Activated naive CD8-positive, alpha-beta T cell treated with anti-CD3 and anti-CD28 coated beads for 36 hours (primary cell): ENCODE results near the gene MYADML2. TPM values are rescaled to one million over a fixed set of nuclear protein-coding genes. Genes with fewer than 3 reads are reported as not detected.
A peak's percentile ranks its signal among the peaks of the same experiment; 100 is the strongest.
"Not testable (repeated sequence)": the region's sequence is repeated elsewhere in the genome, so short reads cannot be mapped to it uniquely, and the experiment has no call there.

Experiments
- DNase-seq: peaks from one replicate; pipeline ENCODE4 v3.0.0; 2021
- H3K27ac Mint-ChIP-seq: one replicate; pipeline ENCODE4 v1.8.0; 2022; ENCODE audit warnings: mild to moderate bottlenecking, moderate library complexity, mixed read lengths
- H3K27me3 Mint-ChIP-seq: one replicate; pipeline ENCODE4 v1.8.0; 2022; ENCODE audit warnings: mild to moderate bottlenecking, mixed read lengths
- H3K36me3 Mint-ChIP-seq: one replicate; pipeline ENCODE4 v1.8.0; 2021; ENCODE audit warnings: mild to moderate bottlenecking, mixed read lengths
- H3K4me1 Mint-ChIP-seq: one replicate; pipeline ENCODE4 v1.8.0; 2021; ENCODE audit warnings: mixed read lengths
- H3K4me3 Mint-ChIP-seq: one replicate; pipeline ENCODE4 v1.8.0; 2022; ENCODE audit warnings: mild to moderate bottlenecking, moderate library complexity, mixed read lengths
- H3K9me3 Mint-ChIP-seq: one replicate; pipeline ENCODE4 v1.8.0; 2022; ENCODE audit warnings: mixed read lengths
- total RNA-seq, 2 experiments: library from RNA; stranded (reverse); gene quantifications; one replicate each; pipeline ENCODE4 v1.2.3, GENCODE V29; 2021

Gene MYADML2
- total RNA-seq, 2 experiments from 2014 or later, result not detected

DNA sequence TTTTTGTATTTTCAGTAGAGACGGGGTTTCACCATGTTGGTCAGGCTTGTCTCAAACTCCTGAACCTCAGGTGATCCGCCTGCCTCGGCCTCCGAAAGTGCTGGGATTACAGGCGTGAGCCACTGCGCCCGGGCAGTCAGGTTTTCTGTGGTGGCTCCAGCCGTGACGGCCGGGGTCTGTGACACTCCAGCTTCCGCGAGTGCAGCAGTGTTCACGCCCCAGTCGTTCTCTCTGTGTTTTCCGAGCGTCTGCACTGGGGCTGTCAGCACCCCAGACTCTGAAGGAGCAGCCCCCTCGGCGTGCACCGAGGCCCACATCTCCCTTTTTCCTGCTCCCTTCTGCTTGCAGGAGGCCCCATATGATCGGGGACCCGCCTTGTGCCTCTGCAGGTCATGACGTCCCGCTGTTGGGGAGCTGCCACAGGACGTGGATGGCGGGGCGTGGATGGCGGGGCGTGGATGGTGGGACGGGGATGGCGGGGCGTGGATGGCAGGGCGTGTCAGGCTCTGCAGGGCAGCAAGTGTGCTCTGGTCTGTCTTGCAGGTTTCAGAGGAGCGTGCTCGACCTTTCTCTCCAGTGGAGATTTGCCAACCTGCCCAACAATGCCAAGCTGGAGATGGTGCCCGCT lies 36.1 kb upstream of the MYADML2 start:
- H3K4me1 Mint-ChIP-seq, result peaks cover 22% of the 10 kb centered on the region
- H3K36me3 Mint-ChIP-seq, result peaks cover 20% of the 10 kb centered on the region
- no peak overlapping the region for H3K27ac Mint-ChIP-seq
- no peaks in the 10 kb centered on the region for H3K27me3 Mint-ChIP-seq
- no peak for DNase-seq
- H3K4me3 Mint-ChIP-seq, result no peak overlapping the region
- no peaks in the 10 kb centered on the region for H3K9me3 Mint-ChIP-seq

- H3K9me3 Mint-ChIP-seq, H3K27me3 Mint-ChIP-seq, H3K4me3 Mint-ChIP-seq, H3K27ac Mint-ChIP-seq, DNase-seq: not testable (repeated sequence)
- Mint-ChIP-seq H3K36me3 (peaks cover 18% of the 10 kb centered on the region), H3K4me1 (peaks cover 27% of the 10 kb centered on the region)
These were observed 34.5 kb upstream of the MYADML2 start for GRCh38 chr17:81981511-81981910.

- no peaks in the 10 kb centered on the region for H3K9me3 Mint-ChIP-seq
- H3K4me3 Mint-ChIP-seq, result no peak overlapping the region
- peaks cover 3% of the 10 kb centered on the region for H3K27me3 Mint-ChIP-seq
- H3K4me1 Mint-ChIP-seq, result peaks cover 34% of the 10 kb centered on the region
- H3K36me3 Mint-ChIP-seq, result peaks cover 18% of the 10 kb centered on the region
- DNase-seq, result no peak
- H3K27ac Mint-ChIP-seq, result no peak overlapping the region
These were observed 33.8 kb upstream of the MYADML2 start for GRCh38 chr17:81980707-81981343.

DNA sequence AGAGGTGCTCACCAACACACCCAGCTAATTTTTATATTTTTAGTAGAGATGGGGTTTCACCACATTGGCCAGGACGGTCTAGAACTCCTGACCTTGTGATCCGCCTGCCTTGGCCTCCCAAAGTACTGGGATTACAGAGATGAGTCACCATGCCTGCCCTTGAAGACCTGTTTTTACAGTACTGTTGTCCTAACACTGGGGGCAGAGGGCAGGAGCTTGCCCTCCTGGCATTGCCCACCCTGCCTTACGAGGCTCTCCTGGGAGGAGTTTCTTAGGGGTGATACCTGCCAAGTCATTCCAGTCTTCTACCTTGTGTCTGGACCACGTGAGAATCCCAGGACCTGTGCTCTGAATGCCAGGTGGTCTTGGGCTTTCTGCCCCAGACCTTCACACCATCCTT lies 33.1 kb upstream of the MYADML2 start:
- Mint-ChIP-seq H3K27me3 (peaks cover 3% of the 10 kb centered on the region), H3K9me3 (no peaks in the 10 kb centered on the region), H3K4me1 (peaks cover 34% of the 10 kb centered on the region), H3K27ac (no peak overlapping the region), H3K4me3 (no peak overlapping the region), H3K36me3 (peaks cover 17% of the 10 kb centered on the region)
- no peak for DNase-seq

DNA sequence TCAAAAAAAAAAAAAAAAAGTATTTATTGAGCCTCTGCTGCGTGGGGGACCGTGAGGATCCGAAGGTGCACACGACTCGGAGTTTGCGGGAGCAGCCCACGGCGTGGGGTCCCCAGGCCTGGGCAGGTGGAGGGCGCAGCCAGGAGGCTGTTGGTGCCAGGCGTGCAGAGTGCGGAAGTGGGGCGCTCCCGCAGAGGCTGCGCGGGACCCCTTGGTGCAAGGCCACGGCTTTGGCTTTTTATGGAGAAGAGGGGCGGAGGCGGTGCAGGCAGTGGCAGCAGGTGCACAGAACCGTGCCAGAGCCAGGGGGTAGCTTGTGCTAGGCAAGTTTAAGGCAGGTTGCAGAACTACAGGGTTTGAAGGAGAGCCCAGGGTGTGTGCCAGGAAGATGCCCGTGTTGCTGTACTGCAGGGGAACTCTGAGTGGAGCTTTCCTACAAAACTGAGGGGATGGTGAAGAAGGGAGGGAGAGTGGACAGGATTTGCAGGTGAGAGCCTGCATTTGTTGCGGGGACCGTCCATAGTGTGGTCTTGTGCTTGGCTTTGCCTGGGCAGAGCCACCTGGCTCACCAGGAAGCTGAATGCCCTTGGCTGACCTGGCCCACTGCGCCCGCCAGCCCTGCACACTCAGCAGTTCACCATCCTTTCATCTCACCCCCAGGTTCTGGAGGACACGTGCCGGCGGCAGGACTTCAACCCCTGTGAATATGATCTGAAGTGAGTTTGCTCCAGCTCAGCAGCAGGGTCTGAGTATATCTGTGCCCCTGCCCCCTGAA lies 31.7 kb upstream of the MYADML2 start:
- H3K27me3 Mint-ChIP-seq, result peaks cover 3% of the 10 kb centered on the region
- H3K36me3 Mint-ChIP-seq, result peaks cover 13% of the 10 kb centered on the region
- peak overlapping the region; percentile 77 for H3K4me3 Mint-ChIP-seq
- peaks cover 34% of the 10 kb centered on the region for H3K4me1 Mint-ChIP-seq
- no peak for DNase-seq
- no peak overlapping the region for H3K27ac Mint-ChIP-seq
- H3K9me3 Mint-ChIP-seq, result no peaks in the 10 kb centered on the region

GRCh38 chr17:81977211-81977808 lies 30.3 kb upstream of the MYADML2 start, which contains the start of gene ASPSCR1:
ASPSCR1 (plus strand) TSS chr17:81977629; CDS start chr17:81977647, 18 bp downstream.
- Mint-ChIP-seq H3K36me3 (peaks cover 10% of the 10 kb centered on the region), H3K27me3 (peaks cover 3% of the 10 kb centered on the region), H3K9me3 (peaks cover 4% of the 10 kb centered on the region), H3K4me3 (peak within 1 kb of the TSS; percentile 98), H3K27ac (peak within 1 kb of the TSS; percentile 99), H3K4me1 (peaks cover 34% of the 10 kb centered on the region)
- peak; percentile 94 for DNase-seq

DNA sequence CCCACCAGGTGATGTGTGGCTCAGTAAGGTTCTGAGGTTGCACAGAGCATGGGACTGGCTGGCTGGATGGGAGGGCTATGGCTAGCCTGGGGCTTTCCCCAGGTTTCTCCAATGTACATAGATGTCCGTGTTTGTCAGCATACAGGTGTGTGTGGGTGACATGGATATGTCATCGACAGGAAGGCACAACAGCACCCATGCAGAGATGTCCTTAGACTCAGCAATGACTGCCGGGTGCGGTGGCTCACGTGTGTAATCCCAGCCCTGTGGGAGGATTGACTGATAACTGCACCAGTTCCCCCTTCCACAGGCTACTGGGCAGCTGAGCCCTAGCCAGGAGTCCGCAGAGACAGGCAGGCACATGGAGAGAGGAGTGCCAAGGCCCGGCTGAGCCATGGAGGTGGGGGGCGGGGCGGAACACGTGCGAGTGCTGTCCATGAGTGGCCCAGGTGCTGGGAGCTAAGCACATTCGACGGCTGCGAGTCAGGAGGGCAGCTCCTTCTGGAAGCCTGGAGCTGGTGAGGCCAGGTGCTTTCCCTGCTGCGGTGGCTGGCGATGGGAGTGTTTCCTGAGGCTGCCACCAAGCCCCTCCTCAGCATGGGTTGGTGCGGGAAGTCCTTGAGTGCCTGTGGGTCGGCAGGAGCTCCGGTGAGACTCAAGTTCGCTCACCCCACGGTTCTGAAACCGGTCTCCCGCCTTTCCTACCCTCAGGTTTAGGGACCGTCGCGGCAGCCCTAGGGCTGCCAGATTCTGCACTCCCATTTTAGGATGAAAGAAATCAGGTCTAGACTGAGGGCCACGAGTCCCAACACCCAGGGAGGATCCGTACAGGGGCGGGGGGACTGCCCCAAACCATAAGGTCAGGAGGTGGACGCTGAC lies 29.5 kb upstream of the MYADML2 start:
- DNase-seq, result peak; percentile 42

DNA sequence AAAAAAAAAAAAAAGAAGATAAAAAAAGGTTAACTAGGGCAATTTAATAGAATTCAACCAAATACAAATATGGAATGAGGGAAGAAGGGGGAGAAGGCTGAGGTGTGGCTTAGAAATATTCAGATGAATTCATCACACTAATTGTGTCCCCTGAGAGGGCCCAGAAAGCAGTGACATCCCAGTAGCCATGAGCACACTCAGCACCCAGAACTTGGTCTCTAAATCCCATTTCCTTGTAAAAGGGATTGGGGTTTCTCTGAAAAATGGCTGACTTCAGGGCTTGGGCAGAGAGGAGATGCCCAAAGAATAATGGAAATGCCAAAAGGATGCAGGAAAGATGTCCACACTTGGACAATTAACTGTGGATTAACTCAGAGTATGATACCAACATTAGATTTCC lies 26.4 kb upstream of the MYADML2 start:
- Mint-ChIP-seq H3K36me3 (no peaks in the 10 kb centered on the region), H3K27ac (no peak overlapping the region), H3K9me3 (peaks cover 4% of the 10 kb centered on the region), H3K27me3 (peaks cover 3% of the 10 kb centered on the region), H3K4me1 (peaks cover 19% of the 10 kb centered on the region), H3K4me3 (no peak overlapping the region)
- DNase-seq, result no peak

More for the DNA sequence above, 29.5 kb upstream of the MYADML2 start:
- H3K27ac Mint-ChIP-seq, result peak overlapping the region; percentile 99
- H3K9me3 Mint-ChIP-seq, result peaks cover 4% of the 10 kb centered on the region
- peaks cover 3% of the 10 kb centered on the region for H3K27me3 Mint-ChIP-seq
- H3K4me3 Mint-ChIP-seq, result peak overlapping the region; percentile 98
- peaks cover 34% of the 10 kb centered on the region for H3K4me1 Mint-ChIP-seq
- H3K36me3 Mint-ChIP-seq, result peaks cover 10% of the 10 kb centered on the region

DNA sequence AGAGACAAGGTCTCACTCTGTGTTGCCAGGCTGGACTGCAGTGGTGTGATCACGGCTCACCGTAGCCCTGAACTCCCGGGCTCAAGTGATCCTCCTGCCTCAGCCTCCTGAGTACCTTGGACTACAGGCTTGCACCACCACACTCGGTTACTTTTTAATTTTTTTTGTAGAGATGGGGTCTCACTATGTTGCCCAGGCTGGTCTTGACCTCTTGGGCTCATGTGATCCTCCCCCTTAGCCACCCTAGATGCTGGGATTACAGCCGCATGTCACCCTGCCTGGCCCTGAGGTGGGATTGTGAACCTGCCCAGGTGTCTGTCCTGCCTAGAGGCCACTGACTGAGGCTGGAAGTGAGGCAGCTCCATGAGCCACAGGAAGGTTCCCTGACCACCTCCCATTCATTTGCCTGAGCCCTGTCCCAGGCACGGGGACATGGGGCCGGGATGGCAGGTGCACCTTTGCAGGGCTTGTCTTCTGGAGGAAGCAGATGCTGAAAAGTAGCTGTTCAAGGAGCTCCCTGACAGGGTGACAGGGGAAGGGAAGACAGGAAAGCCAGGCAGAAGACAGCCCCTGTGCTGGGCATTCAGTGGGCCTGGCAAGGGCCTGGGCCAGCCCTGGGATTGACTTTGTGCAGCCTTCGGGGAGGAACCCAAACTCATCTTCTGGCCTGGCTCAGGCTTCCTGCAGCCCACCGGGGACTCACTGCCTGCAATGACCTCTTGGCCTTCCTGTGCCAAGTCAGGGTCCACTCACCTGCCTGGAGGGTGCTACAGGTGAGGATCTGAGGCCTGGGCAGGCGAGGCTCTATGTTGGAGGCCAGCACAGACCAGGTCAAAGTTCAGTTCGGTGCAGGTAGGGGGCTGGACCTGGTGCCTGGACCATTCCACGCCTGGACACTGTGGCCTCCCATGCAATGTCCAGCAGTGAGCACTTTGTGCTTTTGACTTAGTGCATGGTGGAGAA lies 22.1 kb upstream of the MYADML2 start:
- peaks cover 4% of the 10 kb centered on the region for H3K9me3 Mint-ChIP-seq
- H3K27ac Mint-ChIP-seq, result no peak overlapping the region
- H3K4me1 Mint-ChIP-seq, result peaks cover 14% of the 10 kb centered on the region
- no peaks in the 10 kb centered on the region for H3K27me3 Mint-ChIP-seq
- no peak for DNase-seq
- no peaks in the 10 kb centered on the region for H3K36me3 Mint-ChIP-seq
- no peak overlapping the region for H3K4me3 Mint-ChIP-seq

DNA sequence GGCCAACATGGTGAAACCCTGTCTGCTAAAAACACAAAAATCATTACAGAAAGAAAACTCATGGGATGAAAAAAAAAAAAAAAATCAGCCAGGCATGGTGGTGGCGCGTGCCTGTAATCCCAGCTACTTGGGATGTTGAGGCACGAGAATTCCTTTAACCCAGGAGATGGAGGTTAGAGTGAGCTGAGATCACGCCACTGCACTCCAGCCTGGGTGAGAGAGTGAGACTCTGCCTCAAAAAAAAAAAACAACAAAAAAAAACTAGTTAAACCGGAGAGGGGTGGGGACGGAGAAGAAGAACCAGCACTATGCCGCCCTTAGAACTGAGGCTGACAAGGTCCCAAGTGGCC lies 21.3 kb upstream of the MYADML2 start:
- Mint-ChIP-seq H3K4me3 (peak overlapping the region; percentile 69), H3K9me3 (peaks cover 3% of the 10 kb centered on the region), H3K27ac (peak overlapping the region; percentile 76), H3K36me3 (no peaks in the 10 kb centered on the region), H3K27me3 (peaks cover 6% of the 10 kb centered on the region), H3K4me1 (peaks cover 14% of the 10 kb centered on the region)
- DNase-seq, result no peak

DNA sequence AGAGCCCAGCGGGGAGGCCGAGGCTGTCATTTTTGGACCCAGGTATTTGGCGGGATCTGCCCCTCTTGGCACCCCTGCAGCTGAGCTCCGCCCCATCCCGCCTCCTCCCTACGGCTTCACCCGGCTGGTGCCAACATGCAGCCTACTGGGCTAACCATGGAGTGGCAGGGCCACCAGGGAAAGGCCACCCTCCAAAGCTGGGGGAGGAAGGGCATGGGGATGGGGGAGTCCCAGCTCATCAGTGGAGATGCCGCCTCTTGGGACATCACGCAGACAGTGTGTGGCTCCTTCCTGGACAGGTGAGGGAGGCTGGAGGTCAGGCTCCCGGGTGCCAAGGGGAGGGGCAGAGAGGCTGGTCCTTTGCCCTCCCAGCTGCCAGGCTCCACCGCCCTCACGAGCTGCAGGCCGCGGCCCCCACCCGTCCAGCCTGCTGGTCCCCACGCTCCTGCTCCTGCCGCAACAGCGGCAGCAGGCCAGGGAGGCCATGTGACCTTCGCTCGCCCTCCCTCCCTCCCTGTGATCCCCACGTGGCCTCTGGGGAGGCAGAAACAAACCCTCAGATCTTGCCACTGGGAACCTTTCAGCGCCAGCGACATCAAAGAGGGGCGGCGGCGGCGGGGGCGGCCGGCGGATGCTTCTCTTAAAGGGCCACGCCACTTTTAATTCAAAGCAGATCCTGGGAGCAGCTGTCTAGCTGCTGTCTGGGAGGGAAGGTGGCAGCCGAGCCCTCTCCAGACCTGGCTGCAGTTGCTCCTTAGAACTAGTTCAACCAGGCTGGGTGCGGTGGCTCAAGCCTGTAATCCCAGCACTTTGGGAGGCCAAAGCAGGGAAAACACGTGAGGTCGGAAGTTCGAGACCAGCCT lies 20.7 kb upstream of the MYADML2 start:
- H3K36me3 Mint-ChIP-seq, result no peaks in the 10 kb centered on the region
- peaks cover 12% of the 10 kb centered on the region for H3K27me3 Mint-ChIP-seq
- H3K27ac Mint-ChIP-seq, result peak overlapping the region; percentile 76

DNA sequence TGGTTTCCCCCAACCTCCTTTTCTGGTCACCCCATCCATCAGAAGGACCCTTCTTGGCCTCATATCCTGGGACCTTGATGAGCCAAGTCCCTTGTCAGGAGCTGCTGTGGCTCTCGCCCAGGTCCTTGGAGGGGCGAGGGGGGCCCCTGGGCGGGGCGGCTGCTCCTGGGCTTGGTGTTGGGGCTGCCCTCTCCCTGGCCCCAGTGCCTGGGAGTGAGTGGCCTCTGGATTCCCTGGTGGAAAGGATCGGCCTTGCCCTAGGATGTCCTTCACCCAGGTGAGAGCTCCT lies 20.2 kb upstream of the MYADML2 start:
- H3K27me3 Mint-ChIP-seq, result peaks cover 17% of the 10 kb centered on the region
- peak overlapping the region; percentile 51 for H3K4me3 Mint-ChIP-seq
- peaks cover 14% of the 10 kb centered on the region for H3K4me1 Mint-ChIP-seq
- H3K9me3 Mint-ChIP-seq, result no peaks in the 10 kb centered on the region
- DNase-seq, result no peak
- no peaks in the 10 kb centered on the region for H3K36me3 Mint-ChIP-seq
- no peak overlapping the region for H3K27ac Mint-ChIP-seq

More for the DNA sequence above, 20.7 kb upstream of the MYADML2 start:
- peaks cover 14% of the 10 kb centered on the region for H3K4me1 Mint-ChIP-seq
- H3K9me3 Mint-ChIP-seq, result peaks cover 2% of the 10 kb centered on the region
- peak overlapping the region; percentile 69 for H3K4me3 Mint-ChIP-seq
- DNase-seq, result peak; percentile 91
